Measurements from ENCODE around the gene MYO5B. TPM values are rescaled to one million over a fixed set of nuclear protein-coding genes. Genes with fewer than 3 reads are reported as not detected.

MYO5B gene
- total and polyA plus RNA-seq, 10 of the 15 experiments (the other 5 are each of a cell fraction or from before 2014, with no cell fraction given) = 2.5 to 4.5 (median 3.3) TPM

DNA sequence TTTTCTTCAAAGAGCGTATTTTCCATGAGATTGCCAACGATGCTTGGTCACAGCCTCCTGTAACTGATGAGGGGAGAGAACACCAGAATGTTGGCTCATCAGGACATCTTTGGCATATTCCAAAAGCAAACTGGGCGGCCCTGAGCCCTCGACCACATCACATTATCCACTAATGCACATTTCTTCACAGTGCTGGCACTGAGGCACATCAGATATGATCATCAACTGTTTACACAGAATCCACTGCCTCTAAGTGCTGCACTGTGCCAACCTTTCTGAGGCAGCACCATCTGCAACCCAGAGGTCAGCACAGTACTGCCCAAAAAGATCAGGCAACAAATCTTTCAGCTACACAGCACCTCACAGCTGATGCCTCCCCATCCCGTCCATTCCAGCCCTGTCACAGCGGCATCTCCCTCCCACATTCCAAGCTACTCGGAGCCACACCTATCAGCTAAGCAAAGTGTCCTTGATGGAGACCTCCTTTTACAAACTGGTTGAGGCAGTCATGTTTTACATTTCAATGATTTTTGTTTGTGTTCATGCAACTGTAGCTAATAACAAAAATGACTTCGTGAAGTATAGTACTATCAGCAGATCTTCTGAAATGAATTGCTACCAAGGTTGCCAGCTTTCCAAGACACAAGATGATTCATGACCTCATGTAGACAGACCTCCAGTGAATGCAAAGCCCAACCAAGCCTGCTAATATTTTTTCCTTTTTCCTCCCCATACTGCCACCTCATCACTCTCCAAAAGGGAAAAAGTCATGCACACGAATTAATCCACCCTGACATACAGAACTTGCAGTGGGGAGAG lies 32.3 kb downstream of the MYO5B start (continued):
- TF ChIP-seq EGR1 (IDR thresholded peaks at IDR 0.05; ENCODE audit: borderline replicate concordance in 1 of 2, low read depth in 2 of 2, low read length in 2 of 2) = no peak
- no peak for TF ChIP-seq POLR2A (IDR thresholded peaks at IDR 0.05; ENCODE audit: low read depth, low read length)

DNA sequence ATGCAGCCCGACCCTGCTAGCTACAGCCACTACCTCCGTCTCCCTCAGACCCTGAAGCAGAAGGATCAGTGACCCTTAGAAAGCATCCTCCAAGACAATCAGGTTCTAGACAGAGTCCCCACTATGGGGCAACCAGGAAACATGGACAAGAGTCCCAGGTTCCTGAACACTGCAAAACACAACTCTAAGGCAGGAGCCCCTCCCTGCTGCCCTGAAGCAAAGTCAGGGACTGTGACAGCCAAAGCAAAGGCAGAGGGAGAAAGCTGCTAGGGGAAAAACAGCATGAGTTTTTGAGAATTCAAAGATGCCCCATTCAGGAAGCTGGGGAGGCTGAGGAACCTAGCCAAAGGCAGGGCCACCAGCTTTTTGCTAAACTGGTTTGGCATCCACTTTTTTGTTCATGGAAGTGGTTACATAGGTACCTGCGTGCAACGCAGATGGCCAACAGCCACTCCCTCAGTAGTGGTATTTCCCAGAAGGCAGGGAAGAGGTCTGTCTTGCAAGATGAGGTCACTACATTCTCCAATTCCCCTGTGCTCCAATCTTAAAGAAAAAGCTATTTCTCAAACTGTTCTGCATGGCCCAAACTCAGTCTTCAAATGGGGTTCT lies 33.2 kb downstream of the MYO5B start:
- H4K20me1 ChIP-seq (ENCODE audit: control insufficient read depth, insufficient read depth) = no peaks in the 10 kb centered on the region
- 17% methylated on average over 4 of the region's 4 CpGs for WGBS (ENCODE audit: insufficient coverage, insufficient replicate concordance, low lambda C conversion rate, missing lambda C conversion rate)
- FAIRE-seq (no peak), ATAC-seq (no peak), DNase-seq (ENCODE audit: low read depth, low spot score) (no peak)
- BruUV-seq (replicated peaks) = no TSS peak
- peaks cover 2 to 3% of the 10 kb centered on the region in 2 experiments; a peak in 2 of 4 replicates for H3K27me3 ChIP-seq (replicated peaks in 1 of 2; ENCODE audit: control insufficient read depth in 2 of 2, insufficient read depth in 2 of 2, low read length in 1 of 2)
- no peaks in the 10 kb centered on the region for H3K9me3 ChIP-seq (replicated peaks; ENCODE audit: control insufficient read depth, insufficient read depth, low read length)
- intact Hi-C loops (cut with micrococcal nuclease; ENCODE audit: unreplicated experiment) (no loop called here), in situ Hi-C loops (cut with MboI) (no loop called here)
- H3K36me3 ChIP-seq (ENCODE audit: control insufficient read depth in 2 of 2, insufficient read depth in 2 of 2, low read length in 1 of 2) = no peaks in the 10 kb centered on the region
- no peaks in the 10 kb centered on the region for H3K79me2 ChIP-seq (ENCODE audit: control insufficient read depth, insufficient read depth, low read length)
- H3K27ac ChIP-seq (ENCODE audit: control insufficient read depth, insufficient read depth) = no peak overlapping the region
- no peaks in the 10 kb centered on the region for H3K4me1 ChIP-seq (ENCODE audit: control insufficient read depth, insufficient read depth, low read length)
- no peak overlapping the region for H2AFZ ChIP-seq (ENCODE audit: control insufficient read depth, low read depth, low read length)
- CTCF ChIA-PET = interaction anchor here (1.1 to 2.3 kb wide), 3 partner anchors 15 to 196 kb away, joined by 3 to 5 read pairs (median 4); no protein-coding TSS in a partner anchor
- POLR2A ChIA-PET = interaction anchor here (0.8 kb wide), 1 partner anchor 16 kb away, joined by 3 read pairs; no protein-coding TSS in a partner anchor
- TF ChIP-seq HDGF (IDR thresholded peaks at IDR 0.05) (no peak), PAX8 (IDR thresholded peaks at IDR 0.05) (no peak), YY1 (IDR thresholded peaks at IDR 0.05; ENCODE audit: low read depth, low read length) (no peak), CBX5 (IDR thresholded peaks at IDR 0.05; ENCODE audit: low read depth) (no peak), SRF (IDR thresholded peaks at IDR 0.05; ENCODE audit: low read depth in 2 of 2, low read length in 2 of 2) (no peak), TCF3 (IDR thresholded peaks at IDR 0.05; ENCODE audit: borderline replicate concordance, insufficient read depth, low read depth, low read length) (no peak), LARP7 (IDR thresholded peaks at IDR 0.05) (no peak)
- TF ChIP-seq, protein P1, sequence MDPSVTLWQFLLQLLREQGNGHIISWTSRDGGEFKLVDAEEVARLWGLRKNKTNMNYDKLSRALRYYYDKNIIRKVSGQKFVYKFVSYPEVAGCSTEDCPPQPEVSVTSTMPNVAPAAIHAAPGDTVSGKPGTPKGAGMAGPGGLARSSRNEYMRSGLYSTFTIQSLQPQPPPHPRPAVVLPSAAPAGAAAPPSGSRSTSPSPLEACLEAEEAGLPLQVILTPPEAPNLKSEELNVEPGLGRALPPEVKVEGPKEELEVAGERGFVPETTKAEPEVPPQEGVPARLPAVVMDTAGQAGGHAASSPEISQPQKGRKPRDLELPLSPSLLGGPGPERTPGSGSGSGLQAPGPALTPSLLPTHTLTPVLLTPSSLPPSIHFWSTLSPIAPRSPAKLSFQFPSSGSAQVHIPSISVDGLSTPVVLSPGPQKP (IDR thresholded peaks at IDR 0.05; ENCODE audit: low read depth, low read length) = no peak
- H3K4me3 ChIP-seq = no peak overlapping the region
- SMC1A ChIA-PET (ENCODE audit: uncharacterized antibody, unreplicated experiment) = interaction anchor here (0.9 to 7.2 kb wide), 3 partner anchors 14 to 59 kb away, joined by 3 to 49 read pairs (median 6); no protein-coding TSS in a partner anchor
- no peak overlapping the region for H3K4me2 ChIP-seq (ENCODE audit: control insufficient read depth, insufficient read depth)
- H3K9ac ChIP-seq (ENCODE audit: control insufficient read depth, insufficient read depth, low read length) = no peak overlapping the region
- RAD21 ChIA-PET (ENCODE audit: unreplicated experiment) = no interaction called here
